VCaP (cell line): Measurements from ENCODE around the gene SARNP.

Experiments
- H3K27ac ChIP-seq: fragments of 450-650 bp; 2 replicates; pipeline ENCODE4 v1.5.1; 2017
- TF ChIP-seq, protein P1 (sequence below): fragments of 450-650 bp; conservative IDR thresholded peaks from 2 replicates; pipeline ENCODE4 v1.5.1; 2017; ENCODE audit warnings: mild to moderate bottlenecking, moderate library complexity

Gene SARNP

DNA sequence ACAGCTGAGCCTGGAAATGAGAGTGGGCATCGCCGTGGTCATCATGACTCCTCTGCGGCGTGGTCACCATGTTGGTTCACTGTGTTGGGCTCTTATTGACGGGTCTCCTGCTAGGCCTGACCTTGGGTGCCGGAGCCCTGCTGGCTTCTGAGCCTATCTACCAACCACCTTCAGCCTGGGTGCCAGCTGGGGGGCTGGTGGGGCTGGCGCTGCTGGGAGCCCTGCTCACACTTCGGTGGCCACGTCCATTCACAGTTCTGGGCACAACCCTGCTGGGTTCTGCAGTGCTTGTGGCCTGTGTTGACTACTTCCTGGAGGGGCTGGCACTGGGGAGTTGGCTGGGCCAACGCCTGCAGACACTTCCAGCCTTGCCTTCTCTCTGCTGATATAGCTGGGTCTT lies 15.5 kb upstream of the SARNP start:
- H3K27ac ChIP-seq = no peak overlapping the region
- TF ChIP-seq, protein P1, sequence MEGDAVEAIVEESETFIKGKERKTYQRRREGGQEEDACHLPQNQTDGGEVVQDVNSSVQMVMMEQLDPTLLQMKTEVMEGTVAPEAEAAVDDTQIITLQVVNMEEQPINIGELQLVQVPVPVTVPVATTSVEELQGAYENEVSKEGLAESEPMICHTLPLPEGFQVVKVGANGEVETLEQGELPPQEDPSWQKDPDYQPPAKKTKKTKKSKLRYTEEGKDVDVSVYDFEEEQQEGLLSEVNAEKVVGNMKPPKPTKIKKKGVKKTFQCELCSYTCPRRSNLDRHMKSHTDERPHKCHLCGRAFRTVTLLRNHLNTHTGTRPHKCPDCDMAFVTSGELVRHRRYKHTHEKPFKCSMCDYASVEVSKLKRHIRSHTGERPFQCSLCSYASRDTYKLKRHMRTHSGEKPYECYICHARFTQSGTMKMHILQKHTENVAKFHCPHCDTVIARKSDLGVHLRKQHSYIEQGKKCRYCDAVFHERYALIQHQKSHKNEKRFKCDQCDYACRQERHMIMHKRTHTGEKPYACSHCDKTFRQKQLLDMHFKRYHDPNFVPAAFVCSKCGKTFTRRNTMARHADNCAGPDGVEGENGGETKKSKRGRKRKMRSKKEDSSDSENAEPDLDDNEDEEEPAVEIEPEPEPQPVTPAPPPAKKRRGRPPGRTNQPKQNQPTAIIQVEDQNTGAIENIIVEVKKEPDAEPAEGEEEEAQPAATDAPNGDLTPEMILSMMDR = no peak

GRCh38 chr12:55831447-55831815 lies 13.9 kb upstream of the SARNP start:
- H3K27ac ChIP-seq = no peak overlapping the region
- TF ChIP-seq, protein P1 = no peak

DNA sequence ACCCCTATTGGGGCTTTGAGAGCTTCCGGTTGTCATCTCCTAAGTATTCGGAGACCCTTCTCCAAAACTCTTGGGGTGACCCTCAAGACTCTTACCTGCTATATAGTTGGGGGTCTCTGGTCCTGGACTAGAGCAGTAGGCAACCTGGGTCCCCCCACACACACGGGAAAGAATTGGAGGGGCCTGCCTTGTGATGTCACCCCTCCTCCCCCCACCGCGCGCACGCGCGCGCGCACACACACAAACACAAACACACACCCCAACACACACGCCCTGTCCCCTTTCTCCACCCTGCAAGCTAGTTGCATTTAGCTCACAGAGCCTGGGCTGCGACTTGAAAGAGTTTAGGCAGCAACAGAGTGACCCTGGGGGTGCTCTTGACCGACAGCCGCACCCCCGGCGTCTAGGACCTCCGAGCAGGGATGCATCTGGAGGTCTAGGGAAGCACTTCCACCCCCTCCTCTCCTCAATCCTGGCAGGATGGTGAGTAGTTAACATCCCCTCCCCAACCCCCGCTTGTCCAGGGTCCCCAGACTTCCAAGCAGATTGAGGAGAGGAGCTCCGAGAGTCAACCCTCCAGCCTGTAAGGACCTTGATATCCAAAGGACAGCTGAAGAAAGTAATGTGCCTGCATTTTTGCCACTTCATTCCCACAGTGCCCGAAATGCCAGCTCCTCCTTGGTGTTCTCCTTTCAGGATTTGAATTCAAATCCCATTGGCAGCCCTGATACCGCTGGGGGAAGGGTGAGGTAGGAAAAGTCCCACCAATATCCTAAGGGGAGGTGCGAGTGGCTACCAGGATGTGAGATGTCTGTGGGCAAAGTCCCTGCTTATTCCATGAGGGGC lies 13.3 kb upstream of the SARNP start:
- peak overlapping the region; percentile 95 for H3K27ac ChIP-seq
- TF ChIP-seq, protein P1 = no peak

DNA sequence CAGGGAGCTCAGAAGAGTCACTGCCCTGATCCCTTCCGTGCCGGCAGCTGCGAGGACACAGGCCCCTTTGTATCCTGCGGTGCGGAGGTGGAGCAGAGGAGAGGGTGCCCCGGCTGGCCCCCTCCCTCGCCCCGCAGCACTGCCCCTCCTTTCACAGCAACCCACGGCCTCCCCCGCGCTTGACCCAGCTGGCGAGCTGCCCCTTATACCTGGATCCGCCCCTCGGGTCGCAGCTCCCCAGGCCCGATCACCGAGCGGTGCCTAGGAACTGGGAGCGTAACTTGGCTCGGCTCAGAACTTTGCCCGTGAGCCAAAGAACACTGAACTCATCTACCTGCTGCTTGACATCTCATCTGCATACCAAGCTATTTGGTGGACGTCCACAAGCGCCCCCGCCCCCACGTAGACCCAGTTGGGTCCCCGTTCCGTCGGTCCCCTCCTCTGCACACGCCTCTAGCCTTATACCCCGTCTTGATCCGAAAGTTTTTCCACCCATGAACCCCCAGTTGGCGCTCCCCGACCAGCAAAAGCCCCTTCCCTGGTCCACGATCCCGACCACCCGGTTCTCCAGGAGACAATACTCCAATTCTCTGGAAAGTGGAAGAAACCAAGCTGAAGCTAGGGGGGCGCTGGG lies 12.6 kb upstream of the SARNP start:
- H3K27ac ChIP-seq = peak overlapping the region; percentile 95
- TF ChIP-seq, protein P1 = no peak

DNA sequence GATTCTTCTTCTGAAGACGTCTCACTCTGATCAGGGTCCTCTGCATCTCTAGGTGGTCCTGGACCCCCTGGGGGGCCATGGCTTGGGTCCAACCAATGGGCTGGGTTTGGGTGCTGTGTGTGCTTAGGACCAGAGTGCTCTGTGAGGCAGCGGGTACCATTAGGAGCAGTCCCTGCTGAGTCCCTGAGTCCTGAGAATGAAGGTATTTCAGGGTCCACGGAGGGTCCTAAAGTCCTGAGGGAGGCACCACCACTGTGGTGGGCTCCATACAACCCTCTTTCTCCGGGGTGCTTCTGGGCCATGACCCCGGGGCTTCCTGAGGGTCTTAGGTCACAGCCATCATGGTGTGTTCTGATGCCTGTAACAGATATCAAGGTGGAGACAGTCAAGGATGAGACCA lies 10.8 kb upstream of the SARNP start:
- H3K27ac ChIP-seq = peak overlapping the region; percentile 95
- TF ChIP-seq, protein P1 = no peak

DNA sequence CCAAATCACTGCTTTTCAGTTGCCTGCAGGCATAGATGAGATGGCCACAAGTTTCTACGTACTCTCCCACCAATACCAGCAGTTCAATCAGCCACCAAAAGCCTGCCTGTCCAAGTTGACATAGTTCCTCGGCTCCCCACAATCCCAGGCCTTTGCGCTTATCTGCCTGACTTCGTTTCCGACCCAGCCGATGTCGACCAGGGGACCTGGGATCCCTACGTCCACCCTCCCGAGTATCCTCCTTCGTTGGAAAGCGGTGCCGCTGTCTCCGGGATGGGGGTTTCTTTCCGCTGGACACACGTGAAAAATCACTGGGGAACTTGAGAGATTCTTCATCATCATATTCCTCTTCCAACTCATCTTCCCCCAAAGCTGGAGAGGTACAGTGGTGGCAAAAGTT lies 10.3 kb upstream of the SARNP start:
- TF ChIP-seq, protein P1 = no peak
- H3K27ac ChIP-seq = no peak overlapping the region

DNA sequence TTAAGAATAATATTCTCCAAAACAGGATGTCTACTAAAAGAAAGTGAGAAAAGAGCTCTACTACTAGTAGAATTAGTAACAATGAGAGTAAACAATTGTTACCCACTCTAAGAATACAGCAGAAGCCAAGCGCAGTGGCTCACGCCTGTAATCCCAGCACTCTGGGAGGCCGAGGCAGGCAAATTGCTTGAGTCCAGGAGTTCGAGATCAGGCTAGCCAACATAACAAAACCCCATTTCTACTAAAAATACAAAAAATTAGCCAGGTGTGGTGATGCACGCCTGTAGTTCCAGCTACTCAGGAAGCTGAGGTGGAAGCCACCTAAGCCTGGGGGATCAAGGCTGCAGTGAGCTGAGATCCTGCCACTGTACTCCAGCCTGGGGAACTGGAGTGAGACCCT lies 7.2 kb upstream of the SARNP start:
- H3K27ac ChIP-seq = peak overlapping the region; percentile 7; the same call in 1 of the 2 replicates
- TF ChIP-seq, protein P1 = no peak
